DOHH2 (cell line): ENCODE measurements around the gene AMPD1.

Experiments used
- H3F3A ChIP-seq: fragments of 200-600 bp; sonication (generic), shearing (Covaris generic); 2 replicates; pipeline ENCODE4 v1.6.0; 2016; ENCODE audit warnings: antibody characterized with exemption, mild to moderate bottlenecking; ENCODE audit not compliant: control insufficient read depth, insufficient read depth
- H3K27ac ChIP-seq: fragments of 200-600 bp; sonication (generic); 2 replicates; pipeline ENCODE4 v1.5.1; 2014; ENCODE audit warnings: low read depth, mild to moderate bottlenecking, low read length, moderate library complexity
- H3K27me3 ChIP-seq: fragments of 200-600 bp; sonication (generic); 2 replicates; pipeline ENCODE4 v1.6.1; 2014; ENCODE audit warnings: mild to moderate bottlenecking, low read length, mixed read lengths; ENCODE audit not compliant: control insufficient read depth
- H3K36me3 ChIP-seq: fragments of 200-600 bp; sonication (generic); 2 replicates; pipeline ENCODE4 v1.6.1; 2014; ENCODE audit warnings: mild to moderate bottlenecking, low read length, moderate library complexity, mixed read lengths; ENCODE audit not compliant: control insufficient read depth
- H3K4me1 ChIP-seq: fragments of 200-600 bp; sonication (generic); 2 replicates; pipeline ENCODE4 v1.6.1; 2014; ENCODE audit warnings: mild to moderate bottlenecking, low read length, mixed read lengths; ENCODE audit not compliant: control insufficient read depth
- H3K4me2 ChIP-seq: fragments of 200-600 bp; sonication (generic); 2 replicates; pipeline ENCODE4 v1.6.0; 2014; ENCODE audit warnings: mild to moderate bottlenecking, low read length, moderate library complexity
- H3K4me3 ChIP-seq: fragments of 200-600 bp; sonication (generic); 2 replicates; pipeline ENCODE4 v1.5.1; 2014; ENCODE audit warnings: mild to moderate bottlenecking, low read length, mixed read lengths
- H3K79me2 ChIP-seq: fragments of 200-600 bp; sonication (generic); 2 replicates; pipeline ENCODE4 v1.6.1; 2014; ENCODE audit warnings: mild to moderate bottlenecking, low read length, mixed read lengths; ENCODE audit not compliant: control insufficient read depth
- H3K9me2 ChIP-seq: fragments of 200-600 bp; sonication (generic); replicated peaks from 2 replicates; pipeline ENCODE4 v1.6.1; 2014; ENCODE audit warnings: mild to moderate bottlenecking, low read length, mixed read lengths; ENCODE audit not compliant: control insufficient read depth
- H3K9me3 ChIP-seq: fragments of 200-600 bp; sonication (generic); 2 replicates; pipeline ENCODE4 v1.6.1; 2014; ENCODE audit warnings: antibody characterized with exemption, low read length, mixed read lengths; ENCODE audit not compliant: control insufficient read depth, insufficient read depth
- H4K20me1 ChIP-seq: fragments of 200-600 bp; sonication (generic); 2 replicates; pipeline ENCODE4 v1.6.0; 2014; ENCODE audit warnings: low read depth, mild to moderate bottlenecking, antibody characterized with exemption, low read length, moderate library complexity; ENCODE audit not compliant: control insufficient read depth, insufficient read depth
- CTCF ChIP-seq: fragments of 200-600 bp; sonication (generic); IDR thresholded peaks from one replicate; pipeline ENCODE4 v1.5.1; 2014; ENCODE audit warnings: antibody characterized with exemption, mild to moderate bottlenecking, low read depth, low read length; ENCODE audit not compliant: poor library complexity, severe bottlenecking
- EZH2phosphoT487 ChIP-seq: fragments of 200-600 bp; sonication (generic); IDR thresholded peaks from 2 replicates; pipeline ENCODE4 v1.6.1; 2017; ENCODE audit warnings: borderline replicate concordance, mild to moderate bottlenecking, antibody characterized with exemption, low read length, moderate library complexity, mixed read lengths

The AMPD1 gene

GRCh38 chr1:114737314-114737849, 42.0 kb upstream of the AMPD1 start:
- Histone ChIP-seq H4K20me1 (no peaks in the 10 kb centered on the region), H3K4me1 (no peaks in the 10 kb centered on the region), H3K9me2 (no peaks in the 10 kb centered on the region), H3F3A (no peaks in the 10 kb centered on the region), H3K4me3 (no peak overlapping the region), H3K27ac (no peak overlapping the region), H3K4me2 (no peak overlapping the region), H3K79me2 (peaks cover 57% of the 10 kb centered on the region), H3K27me3 (no peaks in the 10 kb centered on the region), H3K36me3 (peaks cover 98% of the 10 kb centered on the region), H3K9me3 (no peaks in the 10 kb centered on the region)
- no peak for TF ChIP-seq EZH2phosphoT487
- TF ChIP-seq CTCF = no peak

GRCh38 chr1:114735479-114735878, 40.1 kb upstream of the AMPD1 start:
- peaks cover 49% of the 10 kb centered on the region for H3K79me2 ChIP-seq
- TF ChIP-seq CTCF (no peak), EZH2phosphoT487 (no peak)
- H3K4me1 ChIP-seq = no peaks in the 10 kb centered on the region
- no peaks in the 10 kb centered on the region for H3K27me3 ChIP-seq
- H3K4me3 ChIP-seq = no peak overlapping the region
- no peaks in the 10 kb centered on the region for H3F3A ChIP-seq
- H3K4me2 ChIP-seq = no peak overlapping the region
- no peaks in the 10 kb centered on the region for H3K9me2 ChIP-seq
- no peak overlapping the region for H3K27ac ChIP-seq
- H3K36me3 ChIP-seq = peaks cover 98% of the 10 kb centered on the region
- no peaks in the 10 kb centered on the region for H3K9me3 ChIP-seq
- no peaks in the 10 kb centered on the region for H4K20me1 ChIP-seq

- Histone ChIP-seq H3K4me2 (no peak overlapping the region), H3K27ac (no peak overlapping the region), H3K27me3 (no peaks in the 10 kb centered on the region), H3K4me1 (no peaks in the 10 kb centered on the region), H3K9me3 (no peaks in the 10 kb centered on the region), H3K79me2 (peaks cover 27% of the 10 kb centered on the region), H4K20me1 (no peaks in the 10 kb centered on the region), H3F3A (no peaks in the 10 kb centered on the region), H3K4me3 (no peak overlapping the region), H3K9me2 (no peaks in the 10 kb centered on the region), H3K36me3 (peaks cover 100% of the 10 kb centered on the region)
- TF ChIP-seq EZH2phosphoT487 (no peak), CTCF (no peak)
Measured at GRCh38 chr1:114729782-114730181, 34.4 kb upstream of the AMPD1 start.
